H1 (cell line): Measurements from ENCODE around the gene DEGS1. TPM values are rescaled to one million over a fixed set of nuclear protein-coding genes. Genes with fewer than 3 reads are reported as not detected.

Experiments used
- CTCF ChIA-PET: fragments of 300-600 bp; sonication (Branson Sonifier 250); formaldehyde crosslinking; loops from one replicate; lab custom pipeline; 2021; ENCODE audit not compliant: partially characterized antibody; lab: Charles Lee
- POLR2A ChIA-PET: fragments of 300-600 bp; sonication (Branson Sonifier 250); formaldehyde crosslinking; loops from one replicate; lab custom pipeline; 2021; ENCODE audit warnings: inconsistent platforms; ENCODE audit not compliant: partially characterized antibody; lab: Charles Lee
- DNase-seq, 2 experiments: peaks; one replicate each; pipeline versions ENCODE4 v3.0.0 to v3.0.0-alpha.2; 2010 to 2022; ENCODE audit warnings: low spot score in 2 of 2, low read depth in 1 of 2, mixed read lengths in 1 of 2
- FAIRE-seq: peaks from 2 replicates; lab custom pipeline; 2011; peaks lifted over from hg19 to GRCh38; lab: Jason Lieb, UNC
- H2AFZ ChIP-seq: 2 replicates; pipeline ENCODE4 v1.8.1; 2012; ENCODE audit warnings: low read length, inconsistent platforms
- H2AK5ac ChIP-seq: 2 replicates; pipeline ENCODE4 v1.6.1; 2013; ENCODE audit warnings: low read depth, low read length
- H2BK120ac ChIP-seq: replicated peaks from 2 replicates; pipeline ENCODE3; 2013; ENCODE audit warnings: low read depth, low read length, inconsistent platforms
- H2BK12ac ChIP-seq: 2 replicates; pipeline ENCODE4 v1.6.1; 2013; ENCODE audit warnings: low read depth, low read length
- H2BK15ac ChIP-seq: 2 replicates; pipeline ENCODE4 v1.6.1; 2013; ENCODE audit warnings: low read length
- H2BK20ac ChIP-seq: 2 replicates; pipeline ENCODE4 v1.6.1; 2013; ENCODE audit warnings: low read length
- H2BK5ac ChIP-seq: 2 replicates; pipeline ENCODE4 v1.6.1; 2013; ENCODE audit warnings: low read depth, low read length
- H3K14ac ChIP-seq: 2 replicates; pipeline ENCODE4 v1.6.1; 2013; ENCODE audit warnings: inconsistent platforms; ENCODE audit not compliant: insufficient read length
- H3K18ac ChIP-seq: 2 replicates; pipeline ENCODE4 v1.6.1; 2013; ENCODE audit warnings: low read length; ENCODE audit errors: extremely low read depth
- H3K23ac ChIP-seq: 2 replicates; pipeline ENCODE4 v1.6.1; 2013; ENCODE audit warnings: inconsistent platforms; ENCODE audit not compliant: insufficient read length
- H3K23me2 ChIP-seq: 2 replicates; pipeline ENCODE4 v1.6.1; 2013; ENCODE audit warnings: low read depth, low read length
- H3K27ac ChIP-seq: 2 replicates; pipeline ENCODE4 v1.6.1; 2011; ENCODE audit warnings: low read depth, low read length, inconsistent platforms
- H3K27me3 ChIP-seq, 4 experiments: replicated peaks in 1 of 4; 1 replicate in 1 of 4; 2 replicates in 3 of 4; pipeline versions ENCODE4 v1.6.1 to v1.8.1; 2011 to 2013; ENCODE audit warnings: low read length in 3 of 4, mild to moderate bottlenecking in 3 of 4, inconsistent platforms in 2 of 4, mixed read lengths in 2 of 4, moderate library complexity in 1 of 4; ENCODE audit not compliant: control insufficient read depth in 3 of 4, insufficient read depth in 3 of 4; ENCODE audit errors: extremely low read depth in 1 of 4
- H3K36me3 ChIP-seq, 4 experiments: 2 replicates each; pipeline versions ENCODE4 v1.6.1 to v1.8.1; 2011 to 2013; ENCODE audit warnings: mild to moderate bottlenecking in 4 of 4, low read length in 3 of 4, moderate library complexity in 2 of 4, control low read depth in 1 of 4, inconsistent platforms in 1 of 4; ENCODE audit not compliant: insufficient read depth in 4 of 4, control insufficient read depth in 2 of 4
- H3K4ac ChIP-seq: replicated peaks from 2 replicates; pipeline ENCODE3; 2013; ENCODE audit warnings: low read length, low read depth, mixed read lengths, inconsistent platforms; ENCODE audit not compliant: insufficient read length
- H3K4me1 ChIP-seq, 4 experiments: replicated peaks in 1 of 4; 1 replicate in 1 of 4; 2 replicates in 3 of 4; pipeline versions ENCODE4 v1.6.1 to v1.8.1; 2011 to 2013; ENCODE audit warnings: low read length in 3 of 4, inconsistent platforms in 2 of 4, mixed read lengths in 1 of 4; ENCODE audit not compliant: insufficient read depth in 4 of 4, control insufficient read depth in 3 of 4
- H3K4me2 ChIP-seq, 2 experiments: 2 replicates each; pipeline versions ENCODE4 v1.6.1 to v1.8.1; 2011 to 2013; ENCODE audit warnings: low read depth in 2 of 2, low read length in 2 of 2, control low read depth in 1 of 2, inconsistent platforms in 1 of 2, mild to moderate bottlenecking in 1 of 2; ENCODE audit not compliant: insufficient read depth in 1 of 2
- H3K4me3 ChIP-seq, 4 experiments: fragments of 200-600, 300-600 bp in 1 of 4; sonication (generic), shearing (Covaris generic), sonication (Bioruptor Twin) in 1 of 4; 2 replicates each; pipeline versions ENCODE4 v1.5.1 to v1.8.1; 2011 to 2016; ENCODE audit warnings: low read length in 4 of 4, low read depth in 3 of 4, control low read depth in 2 of 4, inconsistent platforms in 2 of 4, mild to moderate bottlenecking in 2 of 4, mixed read lengths in 1 of 4, moderate library complexity in 1 of 4; ENCODE audit not compliant: insufficient read depth in 2 of 4; ENCODE audit errors: extremely low read depth in 1 of 4
- H3K56ac ChIP-seq: replicated peaks from 2 replicates; pipeline ENCODE3; 2013; ENCODE audit warnings: low read depth, mild to moderate bottlenecking, mixed read lengths, low read length, inconsistent platforms; ENCODE audit not compliant: insufficient read length
- H3K79me1 ChIP-seq: 2 replicates; pipeline ENCODE4 v1.6.1; 2013; ENCODE audit warnings: low read depth, low read length, control low read depth
- H3K79me2 ChIP-seq, 2 experiments: 2 replicates each; pipeline versions ENCODE4 v1.6.1 to v1.8.1; 2012 to 2013; ENCODE audit warnings: low read length in 2 of 2, mild to moderate bottlenecking in 2 of 2, inconsistent platforms in 1 of 2; ENCODE audit not compliant: insufficient read depth in 2 of 2, control insufficient read depth in 1 of 2
- H3K9ac ChIP-seq, 4 experiments: replicated peaks in 1 of 4; 1 replicate in 1 of 4; 2 replicates in 3 of 4; pipeline versions ENCODE4 v1.6.1 to v1.8.1; 2011 to 2013; ENCODE audit warnings: low read depth in 3 of 4, low read length in 3 of 4, control low read depth in 2 of 4, mild to moderate bottlenecking in 2 of 4, moderate library complexity in 2 of 4, inconsistent platforms in 1 of 4; ENCODE audit errors: extremely low read depth in 1 of 4
- H3K9me3 ChIP-seq, 2 experiments: 2 replicates each; pipeline versions ENCODE4 v1.6.1 to v1.8.1; 2012 to 2013; ENCODE audit warnings: mild to moderate bottlenecking in 2 of 2, moderate library complexity in 2 of 2, control low read depth in 1 of 2, inconsistent platforms in 1 of 2, low read depth in 1 of 2, low read length in 1 of 2, mixed read lengths in 1 of 2; ENCODE audit not compliant: insufficient read depth in 2 of 2
- H4K20me1 ChIP-seq, 2 experiments: replicated peaks in 1 of 2; 2 replicates each; pipeline versions ENCODE3 to v1.8.1; 2011 to 2013; ENCODE audit warnings: inconsistent platforms in 2 of 2, low read length in 2 of 2, mild to moderate bottlenecking in 1 of 2; ENCODE audit not compliant: insufficient read depth in 2 of 2, control insufficient read depth in 1 of 2
- H4K5ac ChIP-seq: 2 replicates; pipeline ENCODE4 v1.6.1; 2013; ENCODE audit warnings: low read length, low read depth, mixed read lengths, inconsistent platforms; ENCODE audit not compliant: insufficient read length
- H4K8ac ChIP-seq: 2 replicates; pipeline ENCODE4 v1.8.0; 2013; ENCODE audit warnings: mild to moderate bottlenecking, moderate library complexity, low read length, inconsistent platforms; ENCODE audit not compliant: insufficient read depth; ENCODE audit errors: extremely low read depth
- H4K91ac ChIP-seq: replicated peaks from 2 replicates; pipeline ENCODE3; 2013; ENCODE audit warnings: low read length, mixed read lengths, inconsistent platforms; ENCODE audit not compliant: insufficient read length
- EGR1 ChIP-seq: IDR thresholded peaks from 2 replicates; pipeline ENCODE4 v1.6.1; 2011; ENCODE audit warnings: low read depth, low read length, borderline replicate concordance
- WGBS, 2 experiments: shearing (Covaris generic) in 1 of 2; methylation state at CpG; one replicate each; pipeline versions ENCODE4 v1.1.6 to v1.1.7; 2013 to 2015; ENCODE audit warnings: low lambda C conversion rate in 2 of 2, mixed read lengths in 2 of 2, inconsistent platforms in 1 of 2, low coverage in 1 of 2, missing lambda C conversion rate in 1 of 2; ENCODE audit not compliant: insufficient replicate concordance in 2 of 2, insufficient coverage in 1 of 2, insufficient read length in 1 of 2; ENCODE audit errors: extremely low coverage in 1 of 2, missing lambda C conversion rate in 1 of 2; 5-methylcytosine and 5-hydroxymethylcytosine counted together
- polyA plus RNA-seq, 7 experiments: library from polyadenylated mRNA; depleted of rRNA in 3 of 7; stranded (reverse) in 5 of 7; unstranded in 2 of 7; fragments of >200 nt in 5 of 7; fragments of 200-250 nt in 2 of 7; gene quantifications; 1 replicate in 5 of 7; 2 replicates in 1 of 7; 4 replicates in 1 of 7; pipeline versions ENCODE4 v1.2.1 to v1.2.3, GENCODE V29; 2011 to 2013; ENCODE audit warnings: missing spikeins in 2 of 7, mixed read lengths in 2 of 7
- total RNA-seq: library from RNA; stranded (reverse); fragmentation: NEBNext Ultra II Directional; extraction: Animal tissue kit (Norgen Biotek cat#: 25700); gene quantifications from 2 replicates; pipeline ENCODE4 v1.2.1, GENCODE V29; 2021

The DEGS1 gene
- total and polyA plus RNA-seq, 2 of the 8 experiments (the other 6 are each of a cell fraction or from before 2014, with no cell fraction given) = 46.1 to 114 TPM

GRCh38 chr1:224196813-224197600, 14.0 kb downstream of the DEGS1 start:
- Histone ChIP-seq H4K8ac (no peak overlapping the region), H2BK12ac (no peak overlapping the region), H3K23ac (no peak overlapping the region), H4K5ac (no peak overlapping the region), H3K18ac (no peak overlapping the region), H3K9ac (no peak overlapping the region; a peak in 1 of 7 replicates), H2BK20ac (no peak overlapping the region), H2BK15ac (no peak overlapping the region), H3K79me2 (no peaks in the 10 kb centered on the region), H3K27ac (no peak overlapping the region), H3K9me3 (no peaks in the 10 kb centered on the region), H3K4me2 (no peak overlapping the region), H2BK120ac (no peak overlapping the region), H3K27me3 (no peaks in the 10 kb centered on the region), H4K20me1 (no peaks in the 10 kb centered on the region), H2AK5ac (no peak overlapping the region), H3K23me2 (no peaks in the 10 kb centered on the region), H3K36me3 (peaks cover 2 to 21% (median 10%) of the 10 kb centered on the region in 4 experiments; a peak in 5 of 8 replicates), H3K4me1 (no peaks in the 10 kb centered on the region), H3K14ac (no peak overlapping the region), H3K56ac (no peak overlapping the region), H3K4ac (no peak overlapping the region), H3K79me1 (no peaks in the 10 kb centered on the region), H2BK5ac (no peak overlapping the region), H2AFZ (no peak overlapping the region), H4K91ac (no peak overlapping the region), H3K4me3 (no peak overlapping the region)
- ChIA-PET POLR2A (interaction anchor here (0.9 to 1.6 kb wide), 3 partner anchors 9 to 69 kb away, joined by 3 to 4 read pairs (median 3); no protein-coding TSS in a partner anchor), CTCF (interaction anchor here (0.7 kb wide), 1 partner anchor 17 kb away, joined by 5 read pairs; no protein-coding TSS in a partner anchor)
- WGBS, 2 experiments = 90% methylated on average over 5 of the region's 5 CpGs; no CpG with 5 or more reads in 1 of the 2 experiments
- DNase-seq (no peak), FAIRE-seq (no peak)
- no peak for TF ChIP-seq EGR1
